Activated CD8-positive, alpha-beta T cell treated with anti-CD3 and anti-CD28 coated beads for 36 hours (primary cell): ENCODE measurements around the gene SCARB2. TPM values are rescaled to one million over a fixed set of nuclear protein-coding genes. Genes with fewer than 3 reads are reported as not detected.

Source experiments
- ATAC-seq: fragments of 200-7000 bp; cut with Tn5 transposase; one replicate; pipeline ENCODE4 v1.10.0; 2021; ENCODE audit warnings: mild to moderate bottlenecking, moderate library complexity
- CTCF ChIA-PET: fragments of 350-600 bp; sonication (Branson Sonifier 250); formaldehyde crosslinking; loops from one replicate; lab custom pipeline; 2021; ENCODE audit warnings: antibody characterized with exemption; lab: Charles Lee
- POLR2A ChIA-PET: fragments of 350-600 bp; sonication (Branson Sonifier 250); formaldehyde crosslinking; loops from one replicate; lab custom pipeline; 2021; ENCODE audit warnings: antibody characterized with exemption; lab: Charles Lee
- DNase-seq: peaks from one replicate; pipeline ENCODE4 v3.0.0-alpha.2; 2020
- H3K27ac Mint-ChIP-seq: one replicate; pipeline ENCODE4 v1.8.0; 2021; ENCODE audit warnings: mild to moderate bottlenecking, mixed read lengths
- H3K27me3 Mint-ChIP-seq: one replicate; pipeline ENCODE4 v1.8.0; 2021; ENCODE audit warnings: mixed read lengths
- H3K36me3 Mint-ChIP-seq: one replicate; pipeline ENCODE4 v1.8.0; 2021; ENCODE audit warnings: low read depth, mixed read lengths
- H3K4me1 Mint-ChIP-seq: one replicate; pipeline ENCODE4 v1.8.0; 2021; ENCODE audit warnings: low read depth, mixed read lengths
- H3K4me3 Mint-ChIP-seq: one replicate; pipeline ENCODE4 v1.8.0; 2021; ENCODE audit warnings: mild to moderate bottlenecking, moderate library complexity, mixed read lengths
- H3K9me3 Mint-ChIP-seq: one replicate; pipeline ENCODE4 v1.8.0; 2021; ENCODE audit warnings: mixed read lengths
- intact Hi-C: fragments of 100-400 bp; cut with micrococcal nuclease; formaldehyde crosslinking; loops from one replicate; pipeline ENCODE4 v1.10.0; 2022
- total RNA-seq, 2 experiments: library from RNA; stranded (reverse); gene quantifications; one replicate each; pipeline ENCODE4 v1.2.3, GENCODE V29; 2021
- TF ChIP-seq, protein P1 (sequence below): fragments of 200-600 bp; IDR thresholded peaks from one replicate; pipeline ENCODE4 v1.8.0; 2022; ENCODE audit warnings: antibody characterized with exemption, mild to moderate bottlenecking

Gene SCARB2
- total RNA-seq, 2 experiments from 2014 or later: 2.6 to 3.1 TPM

DNA sequence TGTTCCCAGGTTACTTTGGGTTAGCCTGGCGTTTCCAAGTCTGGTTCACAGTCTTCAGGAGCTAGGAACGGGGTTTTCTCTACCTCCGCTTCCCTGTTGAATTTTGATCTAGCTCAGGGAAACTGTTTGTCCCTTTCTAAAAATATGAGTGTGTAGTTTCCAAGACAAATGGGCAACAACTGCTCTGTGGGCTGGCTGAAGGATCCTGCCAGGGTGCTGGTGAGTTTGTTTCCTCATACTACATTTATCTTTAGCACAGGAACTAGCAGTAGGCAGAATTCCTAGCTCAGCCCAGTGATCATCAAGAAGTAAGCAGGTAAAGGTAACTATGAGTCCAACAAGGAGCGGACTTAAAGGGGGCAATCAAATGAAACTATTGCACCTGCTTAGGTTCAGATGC lies 24.6 kb upstream of the SCARB2 start:
- intact Hi-C loops: no loop called here

DNA sequence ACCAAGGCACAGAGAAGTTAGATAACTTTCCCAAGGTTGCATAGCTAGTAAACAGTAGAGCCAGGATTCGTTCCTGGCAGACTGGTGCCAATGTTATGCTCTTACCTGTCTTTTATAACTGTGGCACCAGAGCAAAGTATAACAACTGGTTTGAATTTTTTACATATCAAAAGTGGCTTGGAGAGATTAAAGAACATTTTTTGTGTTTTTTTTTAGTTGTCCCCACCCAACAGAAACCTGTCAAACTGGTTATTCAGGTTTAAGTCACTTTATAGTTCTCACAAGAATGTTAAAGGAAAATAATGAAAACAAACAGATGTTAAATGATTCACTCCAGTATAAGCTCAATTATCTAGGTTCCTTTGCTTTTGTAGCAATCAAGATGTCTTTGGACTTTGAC lies 22.3 kb upstream of the SCARB2 start:
- POLR2A ChIA-PET: no interaction called here
- peaks cover 14% of the 10 kb centered on the region for H3K9me3 Mint-ChIP-seq
- intact Hi-C loops: no loop called here
- CTCF ChIA-PET: interaction anchor here (1.2 to 1.5 kb wide), 3 partner anchors 43 to 142 kb away, joined by 3 to 4 read pairs (median 3); no protein-coding TSS in a partner anchor
- H3K27ac Mint-ChIP-seq: no peak overlapping the region
- DNase-seq: no peak
- no peak overlapping the region for H3K4me3 Mint-ChIP-seq
- TF ChIP-seq, protein P1, sequence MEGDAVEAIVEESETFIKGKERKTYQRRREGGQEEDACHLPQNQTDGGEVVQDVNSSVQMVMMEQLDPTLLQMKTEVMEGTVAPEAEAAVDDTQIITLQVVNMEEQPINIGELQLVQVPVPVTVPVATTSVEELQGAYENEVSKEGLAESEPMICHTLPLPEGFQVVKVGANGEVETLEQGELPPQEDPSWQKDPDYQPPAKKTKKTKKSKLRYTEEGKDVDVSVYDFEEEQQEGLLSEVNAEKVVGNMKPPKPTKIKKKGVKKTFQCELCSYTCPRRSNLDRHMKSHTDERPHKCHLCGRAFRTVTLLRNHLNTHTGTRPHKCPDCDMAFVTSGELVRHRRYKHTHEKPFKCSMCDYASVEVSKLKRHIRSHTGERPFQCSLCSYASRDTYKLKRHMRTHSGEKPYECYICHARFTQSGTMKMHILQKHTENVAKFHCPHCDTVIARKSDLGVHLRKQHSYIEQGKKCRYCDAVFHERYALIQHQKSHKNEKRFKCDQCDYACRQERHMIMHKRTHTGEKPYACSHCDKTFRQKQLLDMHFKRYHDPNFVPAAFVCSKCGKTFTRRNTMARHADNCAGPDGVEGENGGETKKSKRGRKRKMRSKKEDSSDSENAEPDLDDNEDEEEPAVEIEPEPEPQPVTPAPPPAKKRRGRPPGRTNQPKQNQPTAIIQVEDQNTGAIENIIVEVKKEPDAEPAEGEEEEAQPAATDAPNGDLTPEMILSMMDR: no peak
- no peak for ATAC-seq
- no peaks in the 10 kb centered on the region for H3K36me3 Mint-ChIP-seq
- H3K27me3 Mint-ChIP-seq: no peaks in the 10 kb centered on the region
- no peaks in the 10 kb centered on the region for H3K4me1 Mint-ChIP-seq

More for the DNA sequence above, 24.6 kb upstream of the SCARB2 start:
- H3K9me3 Mint-ChIP-seq: peaks cover 17% of the 10 kb centered on the region
- H3K36me3 Mint-ChIP-seq: no peaks in the 10 kb centered on the region
- no peak overlapping the region for H3K27ac Mint-ChIP-seq
- TF ChIP-seq, protein P1: no peak
- no peak overlapping the region for H3K4me3 Mint-ChIP-seq
- POLR2A ChIA-PET: no interaction called here
- DNase-seq (no peak), ATAC-seq (no peak)
- no peaks in the 10 kb centered on the region for H3K27me3 Mint-ChIP-seq
- CTCF ChIA-PET: no interaction called here
- H3K4me1 Mint-ChIP-seq: no peaks in the 10 kb centered on the region

GRCh38 chr4:76235407-76235806 lies 21.8 kb upstream of the SCARB2 start:
- no peak for DNase-seq
- TF ChIP-seq, protein P1: no peak
- H3K4me3 Mint-ChIP-seq: no peak overlapping the region
- intact Hi-C loops: no loop called here
- no peaks in the 10 kb centered on the region for H3K4me1 Mint-ChIP-seq
- no peaks in the 10 kb centered on the region for H3K27me3 Mint-ChIP-seq
- POLR2A ChIA-PET: no interaction called here
- CTCF ChIA-PET: interaction anchor here (1.2 to 1.5 kb wide), 3 partner anchors 44 to 143 kb away, joined by 3 to 4 read pairs (median 3); no protein-coding TSS in a partner anchor
- no peaks in the 10 kb centered on the region for H3K36me3 Mint-ChIP-seq
- peaks cover 9% of the 10 kb centered on the region for H3K9me3 Mint-ChIP-seq
- ATAC-seq: no peak
- H3K27ac Mint-ChIP-seq: no peak overlapping the region

DNA sequence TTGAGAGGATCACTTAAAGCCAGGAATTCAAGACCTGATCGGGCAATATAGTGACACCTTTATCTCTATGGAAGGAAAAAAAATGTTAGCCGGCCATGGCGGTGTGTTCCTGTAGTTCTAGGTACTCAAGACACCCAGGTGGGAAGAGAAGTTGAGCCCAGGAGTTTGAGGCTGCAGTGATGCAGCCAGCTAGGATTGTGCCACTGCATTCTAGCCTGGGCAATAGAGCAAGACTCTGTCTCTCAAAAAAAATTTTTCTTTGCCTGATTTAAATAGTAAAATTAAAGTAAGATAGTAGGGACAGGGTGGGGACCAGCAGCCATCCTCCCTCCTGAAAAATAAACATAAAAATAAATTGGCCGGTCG lies 21.0 kb upstream of the SCARB2 start:
- intact Hi-C loops: no loop called here
- no peak overlapping the region for H3K4me3 Mint-ChIP-seq
- CTCF ChIA-PET: interaction anchor here (1.2 kb wide), 1 partner anchor 44 kb away, joined by 3 read pairs; no protein-coding TSS in a partner anchor
- no peaks in the 10 kb centered on the region for H3K4me1 Mint-ChIP-seq
- H3K27me3 Mint-ChIP-seq: no peaks in the 10 kb centered on the region
- no peak overlapping the region for H3K27ac Mint-ChIP-seq
- TF ChIP-seq, protein P1: no peak
- H3K9me3 Mint-ChIP-seq: peaks cover 2% of the 10 kb centered on the region
- DNase-seq (no peak), ATAC-seq (no peak)
- POLR2A ChIA-PET: no interaction called here
- no peaks in the 10 kb centered on the region for H3K36me3 Mint-ChIP-seq

- ATAC-seq: no peak
- intact Hi-C loops: no loop called here
- TF ChIP-seq, protein P1: no peak
- Mint-ChIP-seq H3K27me3 (no peaks in the 10 kb centered on the region), H3K36me3 (peaks cover 1% of the 10 kb centered on the region), H3K4me1 (no peaks in the 10 kb centered on the region), H3K9me3 (peaks cover 6% of the 10 kb centered on the region), H3K27ac (no peak overlapping the region), H3K4me3 (no peak overlapping the region)
- DNase-seq: no peak
- ChIA-PET CTCF (no interaction called here), POLR2A (no interaction called here)
These were observed 20.5 kb upstream of the SCARB2 start for GRCh38 chr4:76233967-76234678.
